IPS-20b (cell line): ENCODE measurements around the gene ARID3B.

ENCODE experiments used
- H3K27ac ChIP-seq: one replicate; pipeline ENCODE4 v1.5.1; 2013; ENCODE audit warnings: low read length
- H3K27me3 ChIP-seq: 2 replicates; pipeline ENCODE4 v1.6.1; 2013; ENCODE audit warnings: mild to moderate bottlenecking, low read length, inconsistent platforms; ENCODE audit not compliant: insufficient read depth
- H3K36me3 ChIP-seq: 2 replicates; pipeline ENCODE4 v1.6.1; 2013; ENCODE audit warnings: low read depth, mild to moderate bottlenecking, inconsistent platforms, low read length, moderate library complexity; ENCODE audit not compliant: insufficient read depth
- H3K4me1 ChIP-seq: 2 replicates; pipeline ENCODE4 v1.6.1; 2013; ENCODE audit warnings: mild to moderate bottlenecking, control low read depth, inconsistent platforms, low read length, moderate library complexity; ENCODE audit not compliant: insufficient read depth
- H3K4me3 ChIP-seq: 2 replicates; pipeline ENCODE4 v1.5.1; 2013; ENCODE audit warnings: mild to moderate bottlenecking, low read length, inconsistent platforms
- H3K9ac ChIP-seq: 2 replicates; pipeline ENCODE4 v1.6.1; 2013; ENCODE audit warnings: low read depth, mild to moderate bottlenecking, inconsistent platforms, low read length, moderate library complexity
- H3K9me3 ChIP-seq: 2 replicates; pipeline ENCODE4 v1.6.1; 2013; ENCODE audit warnings: mild to moderate bottlenecking, low read depth, low read length, inconsistent platforms; ENCODE audit not compliant: insufficient read depth

Gene ARID3B

DNA sequence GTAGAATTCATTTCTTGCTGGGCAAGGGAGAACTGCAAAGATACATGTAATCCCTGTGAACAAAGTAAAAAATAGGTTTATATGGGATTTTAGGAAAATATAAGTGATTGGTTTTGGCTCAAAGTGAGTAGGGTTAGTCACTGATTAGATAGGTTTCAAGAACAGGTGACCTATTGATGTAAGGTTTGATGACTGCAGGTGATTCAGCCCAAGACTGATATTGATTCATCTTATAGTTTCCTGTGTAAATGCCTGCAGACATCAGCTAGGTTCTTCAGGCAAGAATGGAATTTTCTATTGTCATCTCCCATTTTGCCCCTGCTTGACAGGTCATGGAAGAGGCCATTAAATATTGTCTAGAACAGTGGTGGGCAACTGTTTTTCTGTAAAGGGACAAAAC lies 23.9 kb upstream of the ARID3B start:
- Histone ChIP-seq H3K36me3 (no peaks in the 10 kb centered on the region), H3K27ac (no peak overlapping the region), H3K27me3 (no peaks in the 10 kb centered on the region), H3K4me3 (no peak overlapping the region), H3K9ac (no peak overlapping the region), H3K9me3 (no peaks in the 10 kb centered on the region), H3K4me1 (no peaks in the 10 kb centered on the region)

DNA sequence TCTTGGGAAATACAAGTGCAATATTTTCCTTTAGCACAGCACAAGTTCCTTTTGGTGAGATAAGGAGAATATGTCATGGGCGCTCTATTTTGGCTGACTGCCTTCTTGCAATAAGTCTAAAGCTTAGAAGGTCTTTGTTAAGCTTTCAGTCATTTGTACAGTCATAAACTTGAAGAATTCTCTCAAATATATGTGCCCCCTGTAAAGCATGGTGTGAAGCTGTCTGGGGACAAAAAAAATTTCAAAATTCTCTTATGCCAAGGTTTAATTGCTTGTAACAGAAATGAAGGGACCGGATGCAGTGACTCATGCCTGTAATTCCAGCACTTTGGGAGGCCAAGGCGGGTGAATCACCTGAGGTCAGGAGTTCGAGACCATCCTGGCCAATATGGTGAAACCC lies 21.7 kb upstream of the ARID3B start:
- Histone ChIP-seq H3K27ac (no peak overlapping the region), H3K4me1 (no peaks in the 10 kb centered on the region), H3K4me3 (no peak overlapping the region), H3K27me3 (no peaks in the 10 kb centered on the region), H3K36me3 (no peaks in the 10 kb centered on the region), H3K9me3 (no peaks in the 10 kb centered on the region), H3K9ac (no peak overlapping the region)

DNA sequence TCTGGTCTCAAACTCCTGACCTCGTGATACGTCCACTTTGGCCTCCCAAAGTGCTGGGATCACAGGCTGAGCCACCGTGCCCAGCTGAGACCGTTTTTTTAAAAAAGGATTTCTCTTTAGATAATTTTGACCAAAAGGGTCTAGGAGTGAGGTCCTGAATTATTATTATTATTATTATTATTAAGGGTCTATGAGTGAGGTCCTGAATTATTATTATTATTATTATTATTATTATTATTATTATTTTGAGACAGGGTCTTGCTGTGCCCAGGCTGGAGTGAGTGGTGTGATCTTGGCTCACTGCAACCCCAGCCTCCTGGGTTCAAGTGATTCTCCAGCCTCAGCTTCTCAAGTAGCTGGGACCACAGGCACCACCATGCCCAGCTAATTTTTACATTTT lies 20.6 kb upstream of the ARID3B start:
- Histone ChIP-seq H3K4me3 (no peak overlapping the region), H3K36me3 (no peaks in the 10 kb centered on the region), H3K4me1 (no peaks in the 10 kb centered on the region), H3K27ac (no peak overlapping the region), H3K9ac (no peak overlapping the region), H3K9me3 (no peaks in the 10 kb centered on the region), H3K27me3 (no peaks in the 10 kb centered on the region)

DNA sequence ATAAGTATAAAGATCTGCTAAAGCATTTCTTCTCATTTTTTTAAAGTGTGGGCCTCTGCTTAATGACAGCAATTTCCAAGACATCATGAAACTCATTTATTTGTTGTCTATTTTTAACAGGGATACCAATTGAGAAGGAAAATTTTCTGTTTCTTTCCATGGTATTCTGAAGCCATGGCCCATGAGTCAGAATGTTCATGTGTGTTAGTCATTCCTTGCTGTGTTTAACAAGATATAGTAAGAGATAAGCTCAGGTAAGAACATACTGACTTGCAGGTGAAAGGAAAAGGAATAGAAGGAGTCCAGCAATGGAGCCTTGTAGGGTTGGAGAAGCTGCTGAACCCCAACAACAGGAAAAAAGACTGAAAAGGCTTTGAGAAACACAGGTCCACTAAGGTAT lies 17.0 kb upstream of the ARID3B start:
- H3K27me3 ChIP-seq, result no peaks in the 10 kb centered on the region
- H3K9ac ChIP-seq, result no peak overlapping the region
- H3K36me3 ChIP-seq, result no peaks in the 10 kb centered on the region
- H3K4me3 ChIP-seq, result no peak overlapping the region
- H3K9me3 ChIP-seq, result no peaks in the 10 kb centered on the region
- H3K27ac ChIP-seq, result no peak overlapping the region
- no peaks in the 10 kb centered on the region for H3K4me1 ChIP-seq

DNA sequence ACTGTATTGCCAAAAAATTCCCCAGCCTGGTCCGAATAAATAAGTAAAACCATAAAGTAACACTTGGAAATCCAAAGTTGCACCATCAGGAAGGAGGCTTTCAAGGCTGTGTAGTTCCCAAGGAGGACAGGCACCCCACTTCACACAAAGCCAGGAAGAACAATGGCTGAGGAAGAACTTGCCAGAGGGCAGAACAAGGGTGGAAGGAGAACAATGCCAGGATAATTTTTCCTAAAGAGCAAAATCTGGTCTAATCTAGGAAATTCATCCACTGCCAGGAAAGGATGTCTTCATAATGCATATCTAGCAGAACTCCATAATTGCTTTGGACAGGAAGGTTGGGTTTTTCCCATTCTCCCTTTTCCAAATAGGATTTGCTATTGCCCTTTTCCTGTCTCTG lies 15.7 kb upstream of the ARID3B start:
- no peak overlapping the region for H3K27ac ChIP-seq

DNA sequence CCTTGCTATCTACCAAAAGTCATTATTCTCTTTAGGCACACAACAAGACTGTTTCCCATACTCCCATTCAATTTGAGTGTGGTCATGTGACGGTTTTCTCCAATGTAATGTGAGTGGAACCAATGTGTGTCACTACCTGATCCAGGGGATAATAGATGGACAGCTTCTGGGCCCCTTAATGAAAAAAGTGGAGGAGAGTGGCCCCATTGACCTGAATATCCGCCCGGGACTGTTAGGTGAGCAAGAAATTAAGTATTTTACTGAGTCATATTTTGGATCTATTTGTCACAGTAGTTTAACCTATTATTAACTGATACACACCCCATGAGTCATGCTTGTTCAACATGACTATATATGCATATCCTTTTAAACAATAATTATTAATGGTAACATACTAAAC lies 15.1 kb upstream of the ARID3B start:
- no peak overlapping the region for H3K27ac ChIP-seq
- H3K36me3 ChIP-seq, result no peaks in the 10 kb centered on the region
- H3K27me3 ChIP-seq, result no peaks in the 10 kb centered on the region
- H3K4me1 ChIP-seq, result peaks cover 12% of the 10 kb centered on the region
- H3K9me3 ChIP-seq, result no peaks in the 10 kb centered on the region
- no peak overlapping the region for H3K4me3 ChIP-seq
- no peak overlapping the region for H3K9ac ChIP-seq

More for the DNA sequence above, 15.7 kb upstream of the ARID3B start:
- Histone ChIP-seq H3K36me3 (no peaks in the 10 kb centered on the region), H3K9ac (no peak overlapping the region), H3K4me1 (peaks cover 5% of the 10 kb centered on the region), H3K27me3 (no peaks in the 10 kb centered on the region), H3K9me3 (no peaks in the 10 kb centered on the region), H3K4me3 (no peak overlapping the region)

DNA sequence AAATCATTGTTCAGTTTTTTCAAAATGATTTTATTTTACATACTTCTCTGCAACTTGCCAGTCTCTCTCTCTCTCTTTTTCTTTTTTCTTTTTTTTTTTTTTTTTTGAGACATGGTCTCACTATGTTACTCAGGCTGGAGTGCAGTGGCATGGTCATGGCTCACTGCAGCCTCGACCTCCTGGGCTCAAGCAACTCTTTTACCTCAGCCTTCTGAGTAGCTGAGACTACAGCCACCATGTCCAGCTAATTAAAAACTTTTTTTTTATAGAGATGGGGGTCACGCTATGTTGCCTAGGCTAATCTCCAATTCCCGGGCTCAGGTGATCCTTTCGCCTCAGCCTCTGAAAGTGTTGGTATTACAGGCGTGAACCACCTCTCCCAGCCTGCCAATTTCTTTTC lies 12.1 kb upstream of the ARID3B start:
- no peak overlapping the region for H3K9ac ChIP-seq
- H3K4me1 ChIP-seq, result peaks cover 22% of the 10 kb centered on the region
- no peak overlapping the region for H3K4me3 ChIP-seq
- no peaks in the 10 kb centered on the region for H3K27me3 ChIP-seq
- no peak overlapping the region for H3K27ac ChIP-seq
- no peaks in the 10 kb centered on the region for H3K36me3 ChIP-seq
- H3K9me3 ChIP-seq, result no peaks in the 10 kb centered on the region

DNA sequence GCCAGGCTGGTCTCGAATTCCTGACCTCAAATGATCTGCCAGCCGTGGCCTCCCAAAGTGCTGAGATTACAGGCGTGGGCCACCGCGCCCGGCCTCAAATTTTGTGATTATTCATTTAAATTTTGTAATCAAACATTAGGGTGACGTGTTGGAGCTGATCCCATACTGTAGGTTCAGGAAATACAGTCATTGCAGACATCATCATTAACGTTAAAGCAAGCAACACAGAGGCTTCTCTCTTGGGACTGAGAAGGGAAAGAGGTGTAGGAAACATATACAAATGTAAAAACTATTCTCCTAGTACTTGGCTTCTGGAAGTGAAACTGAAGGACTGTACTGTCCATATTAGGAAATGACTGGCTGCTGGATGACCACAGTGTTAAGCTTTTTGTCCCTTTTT lies 11.1 kb upstream of the ARID3B start:
- H3K4me1 ChIP-seq, result peaks cover 22% of the 10 kb centered on the region
- H3K9me3 ChIP-seq, result no peaks in the 10 kb centered on the region
- no peaks in the 10 kb centered on the region for H3K36me3 ChIP-seq
- H3K9ac ChIP-seq, result peak overlapping the region; percentile 67; the same call in 1 of the 2 replicates
- no peak overlapping the region for H3K4me3 ChIP-seq
- H3K27ac ChIP-seq, result no peak overlapping the region
- H3K27me3 ChIP-seq, result no peaks in the 10 kb centered on the region

DNA sequence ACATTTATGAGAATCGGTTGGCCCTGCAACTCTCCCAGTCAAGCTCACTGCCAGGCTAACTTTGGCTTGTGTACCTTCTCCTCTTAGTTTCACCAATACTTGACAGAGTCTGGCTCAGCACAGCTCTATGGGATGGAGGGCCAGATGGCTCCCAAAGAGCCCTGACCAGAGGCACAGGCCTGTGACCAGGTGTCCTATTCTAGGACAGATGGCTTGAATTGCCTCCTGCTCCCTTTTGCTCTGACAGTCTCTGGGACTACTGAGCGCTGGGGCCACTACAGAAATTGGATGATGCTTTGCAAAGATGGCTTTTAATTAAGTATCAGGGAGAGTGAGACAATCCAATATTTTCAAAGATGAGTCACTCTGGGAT lies 10.3 kb upstream of the ARID3B start:
- Histone ChIP-seq H3K27me3 (no peaks in the 10 kb centered on the region), H3K9me3 (no peaks in the 10 kb centered on the region), H3K27ac (peak overlapping the region; percentile 53), H3K4me1 (peaks cover 22% of the 10 kb centered on the region), H3K36me3 (no peaks in the 10 kb centered on the region), H3K4me3 (peak overlapping the region; percentile 39; the same call in 1 of the 2 replicates), H3K9ac (peak overlapping the region; percentile 67; the same call in 1 of the 2 replicates)

DNA sequence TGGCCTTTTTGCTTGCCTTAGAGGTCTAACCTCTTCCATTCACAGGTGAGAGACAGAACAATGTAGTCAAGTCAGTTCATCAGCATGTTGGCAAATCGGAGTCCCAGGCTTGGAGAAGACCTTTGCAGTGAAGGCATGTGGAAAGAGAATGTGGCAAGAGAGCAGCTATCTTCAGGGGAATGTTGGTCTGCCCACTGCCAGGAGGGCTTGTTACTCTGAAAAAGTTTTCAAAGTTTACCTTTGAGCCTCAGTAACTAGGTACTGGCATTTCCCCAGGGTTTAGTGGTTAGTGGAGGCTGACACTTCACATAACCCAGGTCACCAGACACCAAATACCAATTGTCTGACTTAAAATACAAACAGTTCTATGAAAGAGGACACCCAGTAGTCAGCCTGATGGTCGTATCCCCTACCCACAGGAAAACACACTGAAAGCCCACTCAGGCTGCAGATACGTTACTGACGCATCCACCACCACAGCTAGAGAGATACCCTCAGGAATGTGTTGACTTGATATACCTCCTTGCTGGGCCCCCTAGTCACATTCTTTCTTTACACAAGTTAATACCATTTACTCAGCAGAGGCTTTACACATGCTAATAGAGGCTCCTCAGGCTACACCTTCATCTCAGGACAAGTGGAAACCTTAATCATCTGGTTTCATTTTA lies 9.7 kb upstream of the ARID3B start:
- peak overlapping the region; percentile 53 for H3K27ac ChIP-seq
- H3K9ac ChIP-seq, result peak overlapping the region; percentile 67; the same call in 1 of the 2 replicates
- peaks cover 22% of the 10 kb centered on the region for H3K4me1 ChIP-seq
- no peaks in the 10 kb centered on the region for H3K9me3 ChIP-seq
- peak overlapping the region; percentile 39 for H3K4me3 ChIP-seq
- no peaks in the 10 kb centered on the region for H3K27me3 ChIP-seq
- no peaks in the 10 kb centered on the region for H3K36me3 ChIP-seq

DNA sequence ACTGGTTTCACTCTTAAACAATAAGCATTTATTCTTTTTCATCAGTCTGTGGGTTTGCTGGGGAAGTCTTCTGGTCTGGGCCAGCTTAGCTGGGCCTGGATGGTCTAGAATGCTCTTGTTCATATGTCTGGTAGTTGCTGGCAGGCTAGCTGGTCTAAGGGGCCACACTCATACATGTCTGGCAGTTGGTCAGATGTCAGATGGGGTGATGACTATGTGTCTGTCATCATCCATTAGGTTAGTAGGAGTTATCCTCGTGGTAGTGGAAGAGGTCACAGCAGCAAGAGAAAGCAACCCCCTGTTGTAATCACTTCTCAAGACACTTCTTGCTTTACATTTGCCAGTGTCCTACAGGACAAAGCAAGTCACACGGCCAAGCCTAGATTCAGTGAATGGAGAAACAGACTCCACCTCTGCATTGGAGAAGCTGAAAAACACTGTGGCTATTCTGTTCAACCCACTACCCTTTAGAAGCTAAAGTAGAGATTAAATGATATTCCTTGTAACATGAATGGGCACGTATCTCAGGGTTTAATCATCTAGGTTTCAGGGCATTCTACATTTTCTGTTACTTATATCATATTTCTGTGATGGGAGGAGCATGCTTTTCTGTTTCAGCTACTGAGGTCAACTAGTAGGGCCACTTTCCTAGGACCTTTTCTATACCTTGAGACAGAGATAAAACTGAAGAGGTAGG lies 5.5 kb upstream of the ARID3B start:
- H3K4me3 ChIP-seq, result no peak overlapping the region
- no peaks in the 10 kb centered on the region for H3K9me3 ChIP-seq
- H3K4me1 ChIP-seq, result peaks cover 14% of the 10 kb centered on the region
- H3K27ac ChIP-seq, result no peak overlapping the region
- no peak overlapping the region for H3K9ac ChIP-seq
- H3K27me3 ChIP-seq, result no peaks in the 10 kb centered on the region
- no peaks in the 10 kb centered on the region for H3K36me3 ChIP-seq

DNA sequence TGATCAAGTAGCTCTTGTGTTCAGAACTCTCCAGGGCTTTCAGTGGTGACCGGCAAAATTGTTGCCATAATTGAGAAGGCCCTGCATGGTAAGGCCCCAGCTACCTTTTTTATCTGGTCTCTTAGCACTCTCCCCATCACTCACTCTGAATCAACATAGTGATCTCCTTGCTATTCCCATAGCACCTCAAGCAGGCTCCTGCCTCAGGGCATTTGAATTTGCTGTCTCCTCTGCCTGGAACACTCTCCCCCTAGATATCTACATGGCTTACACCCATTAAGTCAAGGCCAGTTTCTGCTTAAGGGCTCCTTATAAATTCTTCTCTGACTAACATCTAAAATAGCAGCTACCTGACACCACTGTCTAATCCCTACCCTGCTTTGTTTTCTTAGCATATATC lies 3.3 kb upstream of the ARID3B start:
- Histone ChIP-seq H3K9me3 (no peaks in the 10 kb centered on the region), H3K27me3 (no peaks in the 10 kb centered on the region), H3K9ac (no peak overlapping the region), H3K36me3 (no peaks in the 10 kb centered on the region), H3K4me1 (peaks cover 4% of the 10 kb centered on the region; the same call in 1 of the 2 replicates), H3K4me3 (no peak overlapping the region), H3K27ac (no peak overlapping the region)
